K562 treated with DMSO at 1 percent for 48 hours (cell line): ENCODE data around the gene TNFRSF14. TPM values are rescaled to one million over a fixed set of nuclear protein-coding genes. Genes with fewer than 3 reads are reported as not detected.

Experiments used
- total RNA-seq: library from RNA; unstranded; fragments of 300-600 nt; gene quantifications from 2 replicates; pipeline ENCODE4 v1.2.3, GENCODE V29; 2022; ENCODE audit warnings: low replicate concordance; ENCODE audit errors: extremely low read depth

Gene TNFRSF14
- not detected in 2 replicates for total RNA-seq

DNA sequence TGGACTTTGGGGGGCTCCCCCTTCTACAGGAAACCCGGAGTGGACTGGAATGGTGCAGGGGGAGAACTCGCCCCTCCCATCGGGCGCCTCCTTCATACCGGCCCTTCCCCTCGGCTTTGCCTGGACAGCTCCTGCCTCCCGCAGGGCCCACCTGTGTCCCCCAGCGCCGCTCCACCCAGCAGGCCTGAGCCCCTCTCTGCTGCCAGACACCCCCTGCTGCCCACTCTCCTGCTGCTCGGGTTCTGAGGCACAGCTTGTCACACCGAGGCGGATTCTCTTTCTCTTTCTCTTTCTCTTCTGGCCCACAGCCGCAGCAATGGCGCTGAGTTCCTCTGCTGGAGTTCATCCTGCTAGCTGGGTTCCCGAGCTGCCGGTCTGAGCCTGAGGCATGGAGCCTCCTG lies at the start of gene TNFRSF14:
TNFRSF14 (plus strand) TSS at position 95 of the 401 bp plus-strand sequence; CDS start at position 389, 294 bp downstream.

DNA sequence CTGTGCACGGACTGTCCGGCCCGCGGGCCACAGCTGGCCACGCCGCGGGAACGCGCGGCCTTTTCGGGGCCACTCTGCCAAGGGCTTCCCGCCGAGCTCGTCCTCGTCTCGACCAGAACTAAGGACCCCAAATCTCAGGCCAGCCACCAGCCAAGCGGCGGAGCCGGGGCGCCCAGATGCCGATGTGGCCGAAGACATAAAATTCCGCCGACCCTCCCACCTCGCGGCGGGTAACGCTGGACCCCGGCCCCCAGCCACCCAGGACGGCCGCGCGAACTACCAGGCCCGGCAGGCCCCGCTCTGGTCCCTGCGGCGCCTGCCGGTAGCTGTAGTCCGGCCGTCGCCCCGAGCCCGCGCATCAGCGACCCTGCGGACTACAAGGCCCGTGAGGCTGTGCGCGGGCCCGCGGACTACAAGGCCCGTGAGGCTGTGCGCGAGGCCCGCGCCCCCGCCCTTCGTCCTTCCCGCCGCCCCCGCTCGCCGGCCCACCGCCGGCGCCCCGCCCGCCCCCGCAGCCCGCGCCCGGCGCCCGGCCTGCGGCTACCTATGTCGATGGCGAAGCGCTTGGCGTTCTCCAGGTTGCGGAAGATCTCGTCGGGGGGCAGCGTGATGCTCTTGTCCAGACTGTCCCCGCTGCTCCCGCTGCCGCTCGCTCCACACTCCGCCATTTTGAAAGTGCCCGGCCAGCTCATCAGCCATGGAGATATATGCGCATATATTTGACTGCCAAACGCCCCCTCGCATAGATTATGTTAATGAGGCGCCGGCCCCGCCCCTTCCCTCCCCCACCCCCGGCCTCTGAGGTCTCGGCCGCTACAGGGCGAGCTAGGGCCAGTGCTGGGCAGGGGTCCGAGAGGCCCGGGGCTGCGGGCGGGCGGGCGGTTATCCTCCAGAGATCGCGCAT lies 30.0 kb upstream of the TNFRSF14 start, which contains the start of gene PANK4:
PANK4 (minus strand) TSS at position 677 of the 904 bp plus-strand sequence; CDS start at position 668, 9 bp downstream.

DNA sequence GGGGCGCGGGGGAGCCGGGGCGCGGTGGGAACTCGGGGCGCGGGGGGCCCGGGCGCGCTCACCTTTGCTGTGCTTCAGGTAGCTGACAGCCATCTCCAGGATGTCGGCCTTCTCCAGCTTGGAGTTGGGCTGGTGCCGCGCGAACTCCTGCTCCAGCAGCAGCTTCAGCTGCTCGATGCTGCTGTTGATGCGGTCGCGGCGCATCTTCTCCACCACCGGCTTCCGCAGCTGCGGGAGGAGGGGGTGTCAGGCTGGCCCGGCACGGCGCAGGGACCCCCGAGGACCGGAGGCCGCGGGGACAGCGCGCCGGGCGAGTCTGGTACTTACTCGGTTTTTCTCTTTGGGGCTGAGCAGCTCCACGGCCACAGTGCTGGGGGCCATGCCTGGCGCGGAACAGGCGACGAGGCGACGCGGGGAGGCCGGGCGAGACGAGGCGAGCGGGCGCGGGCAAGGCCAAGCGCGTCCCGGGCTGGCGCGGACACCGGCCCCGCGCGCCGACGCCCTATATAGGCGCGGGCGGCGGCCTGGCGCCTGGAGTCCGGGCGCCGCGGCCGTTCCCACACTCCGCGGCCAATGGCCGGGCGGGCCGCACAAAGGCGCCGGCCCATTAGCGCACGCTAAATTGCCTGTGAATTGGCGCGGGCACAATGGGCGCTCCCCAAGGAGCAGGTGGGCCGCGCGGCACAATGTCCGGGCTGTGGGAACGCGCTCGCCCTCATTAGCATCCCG lies 26.2 kb upstream of the TNFRSF14 start, which contains the start of gene HES5:
HES5 (minus strand) TSS at position 480 of the 729 bp plus-strand sequence; CDS start at position 381, 99 bp downstream.

DNA sequence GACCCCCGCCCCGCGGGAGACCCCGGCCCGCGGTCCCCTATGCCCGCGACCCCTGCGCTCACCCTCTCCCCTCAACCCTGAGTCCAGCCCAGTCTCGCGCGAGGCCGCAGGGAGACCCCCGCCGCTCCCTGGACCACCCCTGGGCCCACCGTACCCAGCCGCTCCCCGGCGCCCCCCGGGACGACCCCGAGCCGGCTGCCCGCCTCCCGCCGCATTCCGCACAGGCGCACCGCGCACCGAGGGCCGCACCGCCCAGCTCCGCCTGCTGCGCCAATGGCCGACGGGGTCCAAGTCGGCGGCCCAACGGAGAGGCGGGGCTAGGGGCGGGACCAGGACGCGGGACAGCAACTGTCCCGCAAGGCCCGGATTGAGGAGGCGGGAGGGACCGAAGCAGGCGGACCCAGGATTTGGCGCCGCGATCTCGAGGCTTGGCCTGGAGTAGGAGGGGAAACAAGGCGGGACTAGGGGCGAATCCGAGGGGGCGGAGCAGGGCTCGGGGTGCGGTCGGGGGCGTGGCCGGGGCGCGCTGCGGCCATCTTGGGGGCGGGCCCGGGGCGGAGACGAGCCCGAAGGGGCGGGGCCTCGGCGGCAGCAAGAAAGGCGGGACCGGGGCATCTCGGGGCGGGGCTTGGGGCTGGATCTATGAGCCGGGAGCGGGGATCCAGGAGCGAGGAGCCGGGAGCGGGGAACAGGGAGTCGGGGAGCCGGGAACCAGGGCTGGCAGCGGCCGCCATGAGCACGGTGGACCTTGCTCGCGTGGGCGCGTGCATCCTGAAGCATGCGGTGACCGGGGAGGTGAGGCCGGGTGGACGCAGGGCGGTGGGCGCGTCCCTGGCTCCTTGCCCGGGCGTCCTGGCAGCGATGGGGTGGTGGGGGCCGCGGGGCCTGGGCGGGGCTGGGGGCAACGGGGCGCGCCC lies 30.2 kb downstream of the TNFRSF14 start, which contains the start of gene PRXL2B:
PRXL2B (plus strand) TSS at position 624 of the 917 bp plus-strand sequence; CDS start at position 733, 109 bp downstream.

Other genes with a start within 250 kb of the TNFRSF14 start
- not detected in 2 replicates for gene MORN1, start 164.8 kb upstream of the TNFRSF14 start, total RNA-seq
- gene RER1, start 164.5 kb upstream of the TNFRSF14 start, total RNA-seq: not detected in 2 replicates
- not detected in 2 replicates for gene PEX10, start 143.8 kb upstream of the TNFRSF14 start, total RNA-seq
- not detected in 2 replicates for gene PLCH2, start 80.1 kb upstream of the TNFRSF14 start, total RNA-seq
- gene PANK4, start 29.8 kb upstream of the TNFRSF14 start, total RNA-seq: not detected in 2 replicates
- not detected in 2 replicates for gene HES5, start 26.1 kb upstream of the TNFRSF14 start, total RNA-seq
- gene PRXL2B, start 30.4 kb downstream of the TNFRSF14 start, total RNA-seq: not detected in 2 replicates
- gene MMEL1, start 76.6 kb downstream of the TNFRSF14 start, total RNA-seq: not detected in 2 replicates
- not detected in 2 replicates for gene TTC34, start 245.3 kb downstream of the TNFRSF14 start, total RNA-seq